Measurements from ENCODE around the gene PITX2. TPM values are rescaled to one million over a fixed set of nuclear protein-coding genes. Genes with fewer than 3 reads are reported as not detected.

The PITX2 gene
- under 1 TPM in 1 of 6 donors, not detected in 5; 0.30 TPM for total RNA-seq

DNA sequence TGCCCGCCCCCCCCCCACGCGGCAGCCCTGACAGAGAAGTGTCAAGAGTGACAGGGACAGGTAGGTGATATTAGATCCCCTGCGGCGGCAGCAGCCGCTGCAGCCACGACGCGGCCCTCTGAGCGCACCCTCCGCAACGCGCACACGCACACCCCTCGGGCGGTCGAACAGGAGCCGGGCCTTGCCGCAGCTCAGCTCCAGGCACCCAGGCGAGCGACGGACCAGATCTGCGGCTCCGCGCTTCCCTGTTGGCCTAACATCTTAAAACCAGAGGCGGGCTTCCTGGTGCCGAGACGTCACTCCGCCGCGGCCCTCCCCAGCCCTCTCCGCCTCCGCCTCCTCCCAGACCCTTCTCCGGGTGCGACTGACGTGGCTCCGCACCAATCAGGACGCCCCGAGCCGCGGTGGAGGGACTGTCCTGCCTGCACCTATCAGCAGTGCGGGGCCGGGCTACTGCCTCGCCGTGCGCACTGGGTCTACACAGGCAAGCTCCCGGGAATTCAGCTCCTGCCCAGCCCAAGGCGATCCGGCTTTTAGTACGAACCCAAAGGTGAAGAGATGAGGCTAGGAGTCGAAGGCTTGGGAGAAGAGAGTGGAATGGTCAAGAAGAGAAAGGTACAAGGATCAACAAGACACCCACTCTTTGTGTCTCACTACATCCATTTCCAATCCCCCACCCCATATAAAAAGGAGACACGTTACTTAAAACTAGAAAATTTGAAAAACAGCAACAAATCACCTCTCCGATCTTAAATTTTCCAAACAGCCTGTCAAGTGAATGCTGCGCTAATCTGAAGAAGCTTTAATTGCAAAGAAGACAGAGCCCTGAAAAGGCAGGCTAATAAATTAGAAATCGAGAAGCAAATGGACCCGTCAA lies at the start of gene PITX2:
PITX2 (minus strand) TSS at position 237 of the 877 bp plus-strand sequence. CDS start 617 bp downstream, outside the sequence.
- TF ChIP-seq POLR2AphosphoS5 (IDR thresholded peaks at IDR 0.05) (no peak), EP300 (IDR thresholded peaks at IDR 0.05) (no peak), POLR2A (IDR thresholded peaks at IDR 0.05) (no peak)
- TF ChIP-seq, protein P1, sequence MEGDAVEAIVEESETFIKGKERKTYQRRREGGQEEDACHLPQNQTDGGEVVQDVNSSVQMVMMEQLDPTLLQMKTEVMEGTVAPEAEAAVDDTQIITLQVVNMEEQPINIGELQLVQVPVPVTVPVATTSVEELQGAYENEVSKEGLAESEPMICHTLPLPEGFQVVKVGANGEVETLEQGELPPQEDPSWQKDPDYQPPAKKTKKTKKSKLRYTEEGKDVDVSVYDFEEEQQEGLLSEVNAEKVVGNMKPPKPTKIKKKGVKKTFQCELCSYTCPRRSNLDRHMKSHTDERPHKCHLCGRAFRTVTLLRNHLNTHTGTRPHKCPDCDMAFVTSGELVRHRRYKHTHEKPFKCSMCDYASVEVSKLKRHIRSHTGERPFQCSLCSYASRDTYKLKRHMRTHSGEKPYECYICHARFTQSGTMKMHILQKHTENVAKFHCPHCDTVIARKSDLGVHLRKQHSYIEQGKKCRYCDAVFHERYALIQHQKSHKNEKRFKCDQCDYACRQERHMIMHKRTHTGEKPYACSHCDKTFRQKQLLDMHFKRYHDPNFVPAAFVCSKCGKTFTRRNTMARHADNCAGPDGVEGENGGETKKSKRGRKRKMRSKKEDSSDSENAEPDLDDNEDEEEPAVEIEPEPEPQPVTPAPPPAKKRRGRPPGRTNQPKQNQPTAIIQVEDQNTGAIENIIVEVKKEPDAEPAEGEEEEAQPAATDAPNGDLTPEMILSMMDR (IDR thresholded peaks at IDR 0.05): no peak
- peaks cover 3 to 87% (median 48%) of the 10 kb centered on the region in 4 donors for H3K27me3 ChIP-seq
- no peaks in the 10 kb centered on the region for H3K36me3 ChIP-seq
- ATAC-seq (ENCODE audit: low FRiP score in 2 of 2) (peak; percentile 25 to 96), DNase-seq (peak; percentile 33 to 92)
- H3K4me3 ChIP-seq: peak within 1 kb of the TSS in 3 of 4 donors; percentile 26 to 44 (median 39)
- peaks cover 0 to 5% (median 0%) of the 10 kb centered on the region in 4 donors for H3K9me3 ChIP-seq
- H3K27ac ChIP-seq: no peak within 1 kb of the TSS
- H3K4me1 ChIP-seq: peaks cover 21 to 39% (median 27%) of the 10 kb centered on the region in 4 donors
- WGBS, 2 donors: 5 to 9% methylated on average over 15 to 50 of the region's 56 CpGs

DNA sequence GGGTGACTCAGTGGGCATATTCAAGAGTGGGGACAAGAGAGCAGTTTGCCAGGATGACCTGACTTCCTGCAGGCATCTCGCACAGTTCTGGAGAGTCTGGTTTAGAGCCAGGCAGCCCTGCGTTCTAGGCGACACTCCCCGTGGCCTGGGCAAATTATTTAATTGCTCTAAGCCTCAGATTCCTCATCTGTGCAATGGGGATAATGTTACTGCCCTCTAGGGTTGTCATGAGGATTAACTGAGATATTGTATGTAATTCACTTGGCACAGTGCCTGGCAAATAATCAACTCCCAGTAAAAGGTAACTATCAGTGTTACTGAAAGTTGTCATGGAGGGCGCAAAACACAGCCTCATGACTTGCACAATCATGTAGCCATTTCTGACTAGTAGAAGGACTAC lies 48.8 kb upstream of the PITX2 start:
- 86 to 97% methylated on average over 4 to 5 of the region's 5 CpGs for WGBS, 2 donors
- DNase-seq: no peak
- no peak overlapping the region for H3K4me3 ChIP-seq
- ATAC-seq (ENCODE audit: low FRiP score in 2 of 2): no peak
- TF ChIP-seq POLR2A (IDR thresholded peaks at IDR 0.05) (no peak), EP300 (IDR thresholded peaks at IDR 0.05) (no peak), POLR2AphosphoS5 (IDR thresholded peaks at IDR 0.05) (no peak)
- TF ChIP-seq, protein P1 (IDR thresholded peaks at IDR 0.05): no peak
- H3K4me1 ChIP-seq: no peaks in the 10 kb centered on the region
- H3K9me3 ChIP-seq: no peaks in the 10 kb centered on the region
- H3K27ac ChIP-seq: no peak overlapping the region
- H3K27me3 ChIP-seq: no peaks in the 10 kb centered on the region
- H3K36me3 ChIP-seq: no peaks in the 10 kb centered on the region

DNA sequence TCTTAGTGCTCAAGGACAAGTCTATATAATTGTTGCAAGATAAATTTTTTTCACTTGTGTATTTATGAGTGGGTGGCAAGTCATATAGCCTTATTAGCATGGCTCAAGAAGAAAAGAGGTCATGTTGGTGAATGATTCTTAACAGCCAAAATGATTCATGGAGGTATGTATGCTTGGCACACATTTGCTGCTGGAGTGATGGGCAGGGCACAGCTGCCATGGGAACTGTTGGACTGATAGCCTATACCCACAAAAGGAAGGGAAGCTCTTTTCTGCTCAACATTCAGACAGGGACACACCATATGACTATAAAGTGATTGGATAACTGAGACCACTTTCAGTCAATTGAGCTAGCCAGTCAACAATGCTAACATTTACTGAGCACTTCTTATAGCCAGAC lies 46.8 kb upstream of the PITX2 start:
- TF ChIP-seq POLR2A (IDR thresholded peaks at IDR 0.05) (no peak), EP300 (IDR thresholded peaks at IDR 0.05) (no peak), POLR2AphosphoS5 (IDR thresholded peaks at IDR 0.05) (no peak)
- TF ChIP-seq, protein P1 (IDR thresholded peaks at IDR 0.05): no peak
- Histone ChIP-seq H3K36me3 (no peaks in the 10 kb centered on the region), H3K9me3 (no peaks in the 10 kb centered on the region), H3K4me1 (no peaks in the 10 kb centered on the region), H3K27me3 (no peaks in the 10 kb centered on the region), H3K4me3 (no peak overlapping the region), H3K27ac (no peak overlapping the region)
- ATAC-seq (ENCODE audit: low FRiP score in 2 of 2) (peak in 1 of 2 donors; percentile 19), DNase-seq (no peak)

DNA sequence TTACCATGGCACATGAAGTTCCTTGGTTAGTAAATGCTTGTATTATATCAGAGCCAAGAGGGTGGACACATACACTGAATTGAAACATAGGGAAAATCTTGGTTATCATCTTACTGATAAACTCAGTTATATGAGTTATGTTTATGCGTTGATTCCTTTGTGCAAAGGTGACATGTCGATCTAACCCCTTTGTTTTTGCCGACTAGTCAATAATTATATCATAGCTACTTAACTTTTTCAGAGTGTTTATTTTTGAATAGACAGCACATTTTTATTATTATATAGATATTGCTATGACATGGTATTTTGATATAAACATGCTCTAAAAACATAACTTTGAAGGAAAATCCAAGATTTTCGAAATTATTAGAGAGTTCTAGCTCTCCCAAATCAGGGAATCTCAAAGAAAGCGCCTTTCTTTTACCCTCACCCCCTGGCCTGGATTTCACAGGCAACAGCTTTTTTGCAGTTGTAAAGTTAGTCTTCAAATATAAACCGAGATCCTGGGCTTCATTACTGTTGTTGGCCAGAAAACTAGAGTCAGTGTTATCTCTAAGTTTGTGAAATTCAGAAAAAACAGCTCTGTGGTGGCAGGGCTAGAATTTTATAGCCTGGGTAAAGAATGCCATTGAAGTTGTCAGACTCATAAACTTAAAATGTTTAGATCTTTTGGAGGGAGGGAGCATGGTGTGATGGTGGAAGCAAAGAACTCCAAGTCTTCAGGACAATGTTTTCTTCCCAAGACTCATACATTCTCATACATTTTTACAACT lies 45.8 kb upstream of the PITX2 start:
- DNase-seq (no peak), ATAC-seq (ENCODE audit: low FRiP score in 2 of 2) (no peak)
- Histone ChIP-seq H3K9me3 (no peaks in the 10 kb centered on the region), H3K27me3 (no peaks in the 10 kb centered on the region), H3K36me3 (no peaks in the 10 kb centered on the region), H3K4me1 (no peaks in the 10 kb centered on the region), H3K4me3 (no peak overlapping the region), H3K27ac (no peak overlapping the region)
- 55 to 58% methylated on average over 6 of the region's 6 CpGs for whole genome bisulfite sequencing, 2 donors
- TF ChIP-seq EP300 (IDR thresholded peaks at IDR 0.05) (no peak), POLR2A (IDR thresholded peaks at IDR 0.05) (no peak), POLR2AphosphoS5 (IDR thresholded peaks at IDR 0.05) (no peak)
- TF ChIP-seq, protein P1 (IDR thresholded peaks at IDR 0.05): no peak

All from upper lobe of left lung (tissue), 6 donors.